HepG2 (cell line): ENCODE measurements around the gene MGST2. TPM values are rescaled to one million over a fixed set of nuclear protein-coding genes. Genes with fewer than 3 reads are reported as not detected.

Experiments used
- ATAC-seq: fragments of 200-7000 bp; cut with Tn5 transposase; 3 replicates; pipeline ENCODE4 v1.9.1; 2020; ENCODE audit warnings: mild to moderate bottlenecking, moderate library complexity
- BruUV-seq: library from RNA; stranded (reverse); fragments of 400-500 nt; replicated peaks from 2 replicates; lab custom pipeline; 2021; lab: Mats Ljungman, UMichigan
- CTCF ChIA-PET: fragments of 300-600 bp; formaldehyde crosslinking; extraction: SDS; loops from one replicate; lab custom pipeline; 2021; ENCODE audit warnings: low total read pairs, inconsistent platforms, low intra/inter-chr PET ratio; lab: Yijun Ruan, JAX
- POLR2A ChIA-PET: fragments of 350-600 bp; sonication (Branson Sonifier 250); formaldehyde crosslinking; loops from one replicate; lab custom pipeline; 2020; ENCODE audit warnings: antibody characterized with exemption, inconsistent platforms; lab: Yijun Ruan, JAX
- DNase-seq: peaks from one replicate; pipeline ENCODE4 v3.0.0-alpha.2; 2015; ENCODE audit warnings: low spot score
- FAIRE-seq: peaks from 3 replicates; lab custom pipeline; 2011; peaks lifted over from hg19 to GRCh38; lab: Jason Lieb, UNC
- H2AFZ ChIP-seq: one replicate; pipeline ENCODE4 v1.6.1; 2011; ENCODE audit warnings: low read length, inconsistent platforms
- H3K27ac ChIP-seq: fragments of 300-600 bp; 3 replicates; pipeline ENCODE4 v1.8.0; 2011; ENCODE audit warnings: mixed run types, mild to moderate bottlenecking, mixed read lengths, low read length, inconsistent platforms; ENCODE audit not compliant: insufficient read depth; ENCODE audit errors: extremely low read length
- H3K27me3 ChIP-seq, 2 experiments: fragments of 200-600 bp in 1 of 2; 2 replicates in 1 of 2; 3 replicates in 1 of 2; pipeline versions ENCODE4 v1.6.0 to v1.8.0; 2011; ENCODE audit warnings: low read length in 2 of 2, mild to moderate bottlenecking in 2 of 2, moderate library complexity in 2 of 2, inconsistent platforms in 1 of 2; ENCODE audit not compliant: insufficient read depth in 2 of 2, control insufficient read depth in 1 of 2
- H3K36me3 ChIP-seq, 2 experiments: fragments of 200-600 bp in 1 of 2; replicated peaks in 1 of 2; 2 replicates in 1 of 2; 3 replicates in 1 of 2; pipeline versions ENCODE4 v1.5.1 to v1.8.0; 2011; ENCODE audit warnings: low read length in 2 of 2, inconsistent platforms in 1 of 2; ENCODE audit not compliant: insufficient read depth in 2 of 2, control insufficient read depth in 1 of 2
- H3K4me1 ChIP-seq: 2 replicates; pipeline ENCODE4 v1.5.1; 2012; ENCODE audit warnings: low read length, inconsistent platforms; ENCODE audit not compliant: insufficient read depth
- H3K4me2 ChIP-seq: 2 replicates; pipeline ENCODE4 v1.6.0; 2011; ENCODE audit warnings: low read depth, low read length, inconsistent platforms
- H3K4me3 ChIP-seq, 3 experiments: fragments of 200-600 bp in 1 of 3; sonication (generic), shearing (Covaris generic) in 1 of 3; replicated peaks in 1 of 3; 2 replicates each; pipeline ENCODE4 v1.5.1; 2011 to 2016; ENCODE audit warnings: low read length in 3 of 3, inconsistent platforms in 2 of 3, low read depth in 2 of 3, mild to moderate bottlenecking in 2 of 3, control low read depth in 1 of 3, mixed read lengths in 1 of 3; ENCODE audit not compliant: insufficient read depth in 1 of 3
- H3K79me2 ChIP-seq: one replicate; pipeline ENCODE4 v1.6.1; 2011; ENCODE audit warnings: low read length, inconsistent platforms; ENCODE audit not compliant: insufficient read depth
- H3K9ac ChIP-seq: 2 replicates; pipeline ENCODE4 v1.6.0; 2011; ENCODE audit warnings: mild to moderate bottlenecking, low read depth, low read length, inconsistent platforms; ENCODE audit not compliant: insufficient read depth
- H3K9me3 ChIP-seq: 2 replicates; pipeline ENCODE4 v1.5.1; 2012; ENCODE audit warnings: mild to moderate bottlenecking, low read length
- H4K20me1 ChIP-seq: 2 replicates; pipeline ENCODE4 v1.6.0; 2011; ENCODE audit warnings: inconsistent platforms, mild to moderate bottlenecking, low read length, moderate library complexity; ENCODE audit not compliant: insufficient read depth
- HHEX ChIP-seq: IDR thresholded peaks from 2 replicates; pipeline ENCODE4 v1.6.1; 2016; ENCODE audit warnings: control low read depth
- MAZ ChIP-seq, 2 experiments: sonication (generic) in 1 of 2; formaldehyde crosslinking in 1 of 2; IDR thresholded peaks; 2 replicates each; pipeline versions ENCODE4 v1.5.0 to v1.6.1; 2012 to 2020; ENCODE audit warnings: low read depth in 2 of 2, mild to moderate bottlenecking in 2 of 2, borderline replicate concordance in 1 of 2, improper control_type of control experiment in 1 of 2, low read length in 1 of 2, missing genetic modification reagents in 1 of 2, moderate library complexity in 1 of 2
- NCOR1 ChIP-seq: fragments of 200-600 bp; sonication (generic); IDR thresholded peaks from 2 replicates; pipeline ENCODE4 v1.7.0; 2017; ENCODE audit warnings: antibody characterized with exemption, low read length, borderline replicate concordance
- SMAD3 ChIP-seq: sonication (generic); formaldehyde crosslinking; IDR thresholded peaks from 2 replicates; pipeline ENCODE4 v1.4.0; 2020; ENCODE audit warnings: missing genetic modification reagents
- SP2 ChIP-seq: sonication (generic); formaldehyde crosslinking; IDR thresholded peaks from 2 replicates; pipeline ENCODE4 v1.5.1; 2020; ENCODE audit warnings: mild to moderate bottlenecking, missing genetic modification reagents
- SPEN ChIP-seq: sonication (generic); formaldehyde crosslinking; IDR thresholded peaks from 2 replicates; pipeline ENCODE4 v1.5.1; 2020; ENCODE audit warnings: low read depth, mild to moderate bottlenecking, missing genetic modification reagents
- SRSF1 ChIP-seq: fragments of 200-400 bp; formaldehyde crosslinking; optimal IDR thresholded peaks from 2 replicates; pipeline ENCODE3; 2017; ENCODE audit warnings: mild to moderate bottlenecking, low read depth, low read length, moderate library complexity
- XBP1 ChIP-seq: sonication (generic); formaldehyde crosslinking; IDR thresholded peaks from 2 replicates; pipeline ENCODE4 v1.5.0; 2020; ENCODE audit warnings: missing genetic modification reagents
- ZNF441 ChIP-seq: sonication (generic); formaldehyde crosslinking; IDR thresholded peaks from 2 replicates; pipeline ENCODE4 v1.7.0; 2021; ENCODE audit warnings: missing genetic modification reagents, borderline replicate concordance
- ZNF460 ChIP-seq: sonication (generic); formaldehyde crosslinking; IDR thresholded peaks from 2 replicates; pipeline ENCODE4 v1.5.1; 2020; ENCODE audit warnings: missing genetic modification reagents, mild to moderate bottlenecking, borderline replicate concordance
- ZSCAN22 ChIP-seq: sonication (generic); formaldehyde crosslinking; IDR thresholded peaks from 2 replicates; pipeline ENCODE4 v1.4.0; 2020; ENCODE audit warnings: mild to moderate bottlenecking, missing genetic modification reagents
- WGBS: methylation state at CpG from one replicate; pipeline ENCODE4 v1.1.6; 2017; ENCODE audit warnings: low lambda C conversion rate; 5-methylcytosine and 5-hydroxymethylcytosine counted together
- in situ Hi-C: cut with HindIII; loops from 2 replicates; pipeline ENCODE4 v1.10.0; 2017; ENCODE audit warnings: low pct_unique_long_range_greater_than_20kb; ENCODE audit not compliant: extremely low pct_ligation_motif_present
- intact Hi-C: fragments of 100-400 bp; cut with micrococcal nuclease; formaldehyde crosslinking; loops from one replicate; pipeline ENCODE4 v1.10.0; 2022; ENCODE audit not compliant: unreplicated experiment
- polyA plus RNA-seq, 8 experiments: library from polyadenylated mRNA; depleted of rRNA in 3 of 8; stranded (reverse) in 7 of 8; unstranded in 1 of 8; fragments of >200 nt; fragmentation: Illumina TruSeq in 4 of 8; extraction: Trizol in 4 of 8; gene quantifications; 2 replicates each; pipeline versions ENCODE4 v1.2.1 to v1.2.3, GENCODE V29; 2011 to 2016; ENCODE audit warnings: low read depth in 4 of 8, missing spikeins in 1 of 8, mixed read lengths in 1 of 8; ENCODE audit not compliant: insufficient read depth in 1 of 8
- total RNA-seq, 5 experiments: library from RNA; depleted of rRNA; stranded (reverse); fragments of >200 nt; fragmentation: Illumina TruSeq; extraction: Trizol; gene quantifications; 2 replicates each; pipeline ENCODE4 v1.2.3, GENCODE V29; 2016; ENCODE audit warnings: low read depth in 1 of 5
- TF ChIP-seq, protein P1 (sequence below): sonication (generic); formaldehyde crosslinking; IDR thresholded peaks from 2 replicates; pipeline ENCODE4 v1.4.0; 2020; ENCODE audit warnings: low read depth, missing genetic modification reagents
- TF ChIP-seq, protein P2 (sequence below): sonication (generic); formaldehyde crosslinking; IDR thresholded peaks from 2 replicates; pipeline ENCODE4 v1.4.0; 2020; ENCODE audit warnings: low read depth, mild to moderate bottlenecking, missing genetic modification reagents
- TF ChIP-seq, protein P3 (sequence below): sonication (generic); formaldehyde crosslinking; conservative IDR thresholded peaks from 2 replicates; pipeline ENCODE4 v1.4.0; 2020; ENCODE audit warnings: missing genetic modification reagents

MGST2 gene
- total and polyA plus RNA-seq, 2 of the 13 experiments (the other 11 are each of a cell fraction or from before 2014, with no cell fraction given), result 205 to 416 TPM

DNA sequence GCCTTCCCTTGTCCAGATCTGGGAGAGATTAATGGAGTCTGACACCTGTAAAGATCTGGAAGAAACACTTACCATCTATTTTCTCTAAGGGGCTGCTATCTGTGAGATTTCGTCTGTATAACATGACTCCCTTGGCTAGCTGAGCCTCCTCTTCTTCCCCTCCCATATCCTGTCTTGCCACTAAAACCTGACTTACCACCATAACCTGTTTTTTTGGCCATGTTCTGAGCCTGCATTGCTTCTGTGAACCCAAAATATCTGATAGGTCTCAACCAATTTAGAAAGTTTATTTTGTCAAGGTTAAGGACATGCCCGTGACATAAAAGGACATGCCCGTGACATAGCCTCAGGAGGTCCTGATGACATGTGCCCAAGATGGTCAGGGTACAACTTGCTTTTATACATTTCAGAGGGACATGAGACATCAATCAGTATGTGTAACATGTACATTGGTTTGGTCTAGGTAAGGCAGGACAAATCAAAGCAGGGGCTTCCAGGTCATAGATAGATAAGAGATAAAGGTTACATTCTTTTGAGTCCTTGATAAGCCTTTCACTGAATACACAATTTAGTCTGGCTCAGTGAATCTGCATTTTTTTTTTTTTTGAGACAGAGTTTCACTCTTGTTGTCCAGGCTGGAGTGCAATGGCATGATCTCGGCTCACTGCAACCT lies 11.4 kb downstream of the MGST2 start (continued):
- TF ChIP-seq, protein P1, sequence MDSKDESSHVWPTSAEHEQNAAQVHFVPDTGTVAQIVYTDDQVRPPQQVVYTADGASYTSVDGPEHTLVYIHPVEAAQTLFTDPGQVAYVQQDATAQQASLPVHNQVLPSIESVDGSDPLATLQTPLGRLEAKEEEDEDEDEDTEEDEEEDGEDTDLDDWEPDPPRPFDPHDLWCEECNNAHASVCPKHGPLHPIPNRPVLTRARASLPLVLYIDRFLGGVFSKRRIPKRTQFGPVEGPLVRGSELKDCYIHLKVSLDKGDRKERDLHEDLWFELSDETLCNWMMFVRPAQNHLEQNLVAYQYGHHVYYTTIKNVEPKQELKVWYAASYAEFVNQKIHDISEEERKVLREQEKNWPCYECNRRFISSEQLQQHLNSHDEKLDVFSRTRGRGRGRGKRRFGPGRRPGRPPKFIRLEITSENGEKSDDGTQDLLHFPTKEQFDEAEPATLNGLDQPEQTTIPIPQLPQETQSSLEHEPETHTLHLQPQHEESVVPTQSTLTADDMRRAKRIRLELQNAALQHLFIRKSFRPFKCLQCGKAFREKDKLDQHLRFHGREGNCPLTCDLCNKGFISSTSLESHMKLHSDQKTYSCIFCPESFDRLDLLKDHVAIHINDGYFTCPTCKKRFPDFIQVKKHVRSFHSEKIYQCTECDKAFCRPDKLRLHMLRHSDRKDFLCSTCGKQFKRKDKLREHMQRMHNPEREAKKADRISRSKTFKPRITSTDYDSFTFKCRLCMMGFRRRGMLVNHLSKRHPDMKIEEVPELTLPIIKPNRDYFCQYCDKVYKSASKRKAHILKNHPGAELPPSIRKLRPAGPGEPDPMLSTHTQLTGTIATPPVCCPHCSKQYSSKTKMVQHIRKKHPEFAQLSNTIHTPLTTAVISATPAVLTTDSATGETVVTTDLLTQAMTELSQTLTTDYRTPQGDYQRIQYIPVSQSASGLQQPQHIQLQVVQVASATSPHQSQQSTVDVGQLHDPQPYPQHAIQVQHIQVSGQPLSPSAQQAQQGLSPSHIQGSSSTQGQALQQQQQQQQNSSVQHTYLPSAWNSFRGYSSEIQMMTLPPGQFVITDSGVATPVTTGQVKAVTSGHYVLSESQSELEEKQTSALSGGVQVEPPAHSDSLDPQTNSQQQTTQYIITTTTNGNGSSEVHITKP (CRISPR knock-in tag), result no peak
- TF ChIP-seq, protein P2, sequence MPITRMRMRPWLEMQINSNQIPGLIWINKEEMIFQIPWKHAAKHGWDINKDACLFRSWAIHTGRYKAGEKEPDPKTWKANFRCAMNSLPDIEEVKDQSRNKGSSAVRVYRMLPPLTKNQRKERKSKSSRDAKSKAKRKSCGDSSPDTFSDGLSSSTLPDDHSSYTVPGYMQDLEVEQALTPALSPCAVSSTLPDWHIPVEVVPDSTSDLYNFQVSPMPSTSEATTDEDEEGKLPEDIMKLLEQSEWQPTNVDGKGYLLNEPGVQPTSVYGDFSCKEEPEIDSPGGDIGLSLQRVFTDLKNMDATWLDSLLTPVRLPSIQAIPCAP (CRISPR knock-in tag), result no peak

DNA sequence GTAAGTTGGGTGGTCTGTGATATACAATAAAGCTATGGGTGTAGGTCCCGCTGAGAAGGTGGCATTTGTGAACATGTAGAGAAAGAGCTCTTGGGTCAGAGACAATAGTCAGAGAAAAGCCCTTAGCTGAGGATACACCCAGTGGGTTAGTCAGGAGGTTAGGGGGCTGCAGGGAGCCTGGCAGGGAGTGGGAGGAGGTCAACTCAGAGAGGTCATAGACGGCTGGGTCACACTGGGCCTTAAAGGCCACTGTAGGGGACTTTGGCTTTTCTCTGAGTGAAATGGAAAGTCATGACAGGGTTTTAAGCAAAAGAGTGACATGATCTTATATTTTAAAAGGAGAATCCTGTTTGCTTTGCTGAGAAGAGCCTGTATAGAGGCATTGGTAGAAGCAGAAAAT lies 16.7 kb downstream of the MGST2 start:
- ChIA-PET CTCF (no interaction called here), POLR2A (interaction anchor here (1.3 to 5.2 kb wide), 3 partner anchors 10 to 22 kb away, joined by 4 to 29 read pairs (median 4); partner anchors contain the start of gene MGST2)
- in situ Hi-C loops (no loop called here), intact Hi-C loops (no loop called here)
- Histone ChIP-seq H3K9me3 (no peaks in the 10 kb centered on the region), H3K4me2 (no peak overlapping the region), H3K4me1 (peaks cover 99% of the 10 kb centered on the region), H4K20me1 (peaks cover 85% of the 10 kb centered on the region), H3K36me3 (peaks cover 35 to 83% of the 10 kb centered on the region in 2 experiments), H3K27me3 (no peaks in the 10 kb centered on the region), H3K27ac (peak overlapping the region; percentile 38), H3K79me2 (peaks cover 97% of the 10 kb centered on the region), H2AFZ (no peak overlapping the region), H3K4me3 (no peak overlapping the region), H3K9ac (no peak overlapping the region)
- ATAC-seq (no peak), FAIRE-seq (no peak), DNase-seq (no peak)
- no TSS peak for BruUV-seq
- WGBS, result 82% methylated on average over 2 of the region's 2 CpGs
- TF ChIP-seq HHEX (no peak), SRSF1 (no peak), MAZ (IDR thresholded peaks at IDR 0.05; ENCODE audit: borderline replicate concordance, low read depth, low read length) (no peak), MAZ (CRISPR knock-in tag; IDR thresholded peaks at IDR 0.05; ENCODE audit: low read depth) (no peak), ZNF460 (CRISPR knock-in tag) (no peak), ZNF441 (no peak), SMAD3 (CRISPR knock-in tag) (no peak), NCOR1 (no peak), ZSCAN22 (CRISPR knock-in tag) (no peak), XBP1 (no peak), SP2 (CRISPR knock-in tag) (no peak), SPEN (CRISPR knock-in tag) (no peak)
- TF ChIP-seq, protein P3, sequence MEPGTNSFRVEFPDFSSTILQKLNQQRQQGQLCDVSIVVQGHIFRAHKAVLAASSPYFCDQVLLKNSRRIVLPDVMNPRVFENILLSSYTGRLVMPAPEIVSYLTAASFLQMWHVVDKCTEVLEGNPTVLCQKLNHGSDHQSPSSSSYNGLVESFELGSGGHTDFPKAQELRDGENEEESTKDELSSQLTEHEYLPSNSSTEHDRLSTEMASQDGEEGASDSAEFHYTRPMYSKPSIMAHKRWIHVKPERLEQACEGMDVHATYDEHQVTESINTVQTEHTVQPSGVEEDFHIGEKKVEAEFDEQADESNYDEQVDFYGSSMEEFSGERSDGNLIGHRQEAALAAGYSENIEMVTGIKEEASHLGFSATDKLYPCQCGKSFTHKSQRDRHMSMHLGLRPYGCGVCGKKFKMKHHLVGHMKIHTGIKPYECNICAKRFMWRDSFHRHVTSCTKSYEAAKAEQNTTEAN (CRISPR knock-in tag), result no peak
